Ectodermal cell (in vitro differentiated cells): ENCODE results near the gene BARX2. TPM values are rescaled to one million over a fixed set of nuclear protein-coding genes. Genes with fewer than 3 reads are reported as not detected.
"Not testable (repeated sequence)": the region's sequence is repeated elsewhere in the genome, so short reads cannot be mapped to it uniquely, and the experiment has no call there.

ENCODE experiments used
- H3K27ac ChIP-seq: 2 replicates; pipeline ENCODE4 v1.7.0; 2013; ENCODE audit warnings: mild to moderate bottlenecking, low read depth, low read length; ENCODE audit not compliant: insufficient read depth, poor library complexity, severe bottlenecking
- H3K27me3 ChIP-seq: 2 replicates; pipeline ENCODE4 v1.7.0; 2013; ENCODE audit warnings: mild to moderate bottlenecking, low read length; ENCODE audit not compliant: insufficient read depth, control insufficient read depth, poor library complexity, severe bottlenecking
- H3K36me3 ChIP-seq: one replicate; pipeline ENCODE4 v1.7.0; 2013; ENCODE audit warnings: low read length; ENCODE audit not compliant: control insufficient read depth, insufficient read depth
- H3K4me1 ChIP-seq: one replicate; pipeline ENCODE4 v1.7.0; 2013; ENCODE audit warnings: low read length; ENCODE audit not compliant: control insufficient read depth, insufficient read depth
- H3K4me3 ChIP-seq: 2 replicates; pipeline ENCODE4 v1.7.0; 2013; ENCODE audit warnings: low read depth, low read length, control low read depth; ENCODE audit not compliant: insufficient read depth
- H3K9me3 ChIP-seq: 2 replicates; pipeline ENCODE4 v1.7.0; 2013; ENCODE audit warnings: mild to moderate bottlenecking, low read length, moderate library complexity; ENCODE audit not compliant: control insufficient read depth
- WGBS, 2 experiments: methylation state at CpG; one replicate each; pipeline ENCODE4 v1.1.7; 2013; ENCODE audit warnings: missing lambda C conversion rate in 2 of 2; 5-methylcytosine and 5-hydroxymethylcytosine counted together
- polyA plus RNA-seq, 4 experiments: library from polyadenylated mRNA; stranded (reverse); fragments of 50-300 nt; gene quantifications; one replicate each; pipeline ENCODE4 v1.2.3, GENCODE V29; 2013

The BARX2 gene, protein sequence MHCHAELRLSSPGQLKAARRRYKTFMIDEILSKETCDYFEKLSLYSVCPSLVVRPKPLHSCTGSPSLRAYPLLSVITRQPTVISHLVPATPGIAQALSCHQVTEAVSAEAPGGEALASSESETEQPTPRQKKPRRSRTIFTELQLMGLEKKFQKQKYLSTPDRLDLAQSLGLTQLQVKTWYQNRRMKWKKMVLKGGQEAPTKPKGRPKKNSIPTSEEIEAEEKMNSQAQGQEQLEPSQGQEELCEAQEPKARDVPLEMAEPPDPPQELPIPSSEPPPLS
- polyA plus RNA-seq (2013, experiment 1 of 4): not detected
- polyA plus RNA-seq (2013, experiment 2 of 4): 0.11 TPM
- not detected for polyA plus RNA-seq (2013, experiment 3 of 4)
- polyA plus RNA-seq (2013, experiment 4 of 4): not detected

DNA sequence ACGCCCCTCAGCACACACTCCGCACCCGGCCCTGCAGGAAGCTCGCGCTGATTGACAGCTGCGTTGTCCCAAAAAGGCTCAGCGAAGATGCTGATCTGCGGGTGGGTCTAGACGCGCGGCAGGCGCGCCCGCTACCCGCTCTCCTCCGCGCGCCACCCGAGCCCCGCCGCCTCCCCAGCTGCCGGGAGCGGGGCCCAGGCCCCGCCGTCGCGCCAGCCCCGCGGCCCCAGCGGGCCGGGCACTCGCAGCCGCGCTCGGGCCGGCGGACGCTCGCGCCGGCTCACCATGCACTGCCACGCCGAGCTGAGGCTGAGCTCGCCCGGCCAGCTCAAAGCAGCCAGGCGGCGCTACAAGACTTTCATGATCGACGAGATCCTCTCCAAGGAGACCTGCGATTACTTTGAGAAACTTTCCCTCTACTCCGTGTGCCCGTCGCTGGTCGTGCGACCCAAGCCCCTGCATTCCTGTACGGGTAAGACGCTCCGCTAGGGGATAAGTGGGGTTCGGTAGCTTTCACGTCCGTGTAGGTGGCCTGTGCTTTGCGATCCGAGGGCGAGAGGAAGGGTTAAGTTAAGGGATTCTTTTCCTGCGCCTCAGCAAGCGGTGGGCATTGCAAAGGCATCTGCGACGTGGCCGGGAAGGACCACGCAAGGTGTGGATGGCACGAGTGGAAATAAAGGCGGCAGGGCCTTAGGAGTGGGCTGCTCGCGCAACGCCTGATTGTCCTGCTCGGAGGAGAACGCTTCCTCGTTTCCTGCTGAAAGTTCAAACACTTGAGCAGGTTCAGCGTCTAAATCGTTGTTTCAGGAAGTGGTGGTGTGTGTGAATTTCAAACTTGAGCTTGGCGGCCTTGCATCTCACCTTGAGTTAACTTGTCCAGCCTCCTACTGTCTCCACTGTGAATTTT lies at the start of gene BARX2:
Gene BARX2, plus strand, starts transcription at position 98 of the 907 bp plus-strand sequence. Its CDS starts 188 bp downstream, at position 286.
- no peak within 1 kb of the TSS for H3K27ac ChIP-seq
- H3K36me3 ChIP-seq: no peaks in the 10 kb centered on the region
- 2% methylated on average over 81 of the region's 81 CpGs for WGBS, 2 experiments
- H3K27me3 ChIP-seq: peaks cover 86% of the 10 kb centered on the region
- H3K4me1 ChIP-seq: peaks cover 13% of the 10 kb centered on the region
- H3K9me3 ChIP-seq: no peaks in the 10 kb centered on the region
- H3K4me3 ChIP-seq: peak within 1 kb of the TSS; percentile 31

DNA sequence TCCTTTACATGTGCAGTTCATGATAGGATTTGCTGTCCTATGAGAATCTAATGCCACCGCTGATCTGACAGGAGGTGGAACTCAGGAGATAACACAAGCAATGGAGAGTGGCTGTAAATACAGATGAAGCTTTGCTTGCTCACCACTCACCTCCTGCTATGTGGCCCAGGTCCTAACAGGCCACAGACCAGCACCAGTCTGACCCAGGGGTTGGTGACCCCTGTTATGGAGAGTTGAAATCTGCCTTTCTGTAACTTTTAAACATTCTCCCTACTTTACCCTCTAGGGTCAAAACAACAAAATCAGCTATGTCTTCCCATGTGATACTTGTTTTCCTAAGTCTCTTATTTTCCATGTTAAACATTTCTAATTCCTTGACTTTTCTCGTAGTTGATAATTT lies 48.7 kb upstream of the BARX2 start:
- H3K4me3 ChIP-seq: no peak overlapping the region
- no peak overlapping the region for H3K27ac ChIP-seq
- no peaks in the 10 kb centered on the region for H3K9me3 ChIP-seq
- 94 to 96% methylated on average over 1 of the region's 2 CpGs for WGBS, 2 experiments
- H3K36me3 ChIP-seq: no peaks in the 10 kb centered on the region
- no peaks in the 10 kb centered on the region for H3K4me1 ChIP-seq
- H3K27me3 ChIP-seq: no peaks in the 10 kb centered on the region

DNA sequence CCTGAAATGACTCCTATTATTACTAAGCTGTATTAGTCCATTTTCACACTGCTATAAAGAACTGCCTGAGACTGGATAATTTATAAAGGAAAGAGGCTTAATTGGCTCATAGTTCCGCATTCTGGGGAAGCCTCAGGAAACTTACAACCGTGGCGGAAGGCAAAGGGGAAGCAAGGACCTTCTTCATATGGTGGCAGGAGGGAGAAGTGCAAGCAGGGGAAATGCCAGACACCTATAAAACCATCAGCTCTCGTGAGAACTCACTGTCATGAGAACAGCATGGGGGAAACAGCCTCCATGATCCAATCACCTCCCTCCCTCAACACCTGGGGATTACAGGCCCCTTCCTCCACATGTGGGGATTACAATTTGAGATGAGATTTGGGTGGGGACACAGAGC lies 47.9 kb upstream of the BARX2 start:
- H3K9me3 ChIP-seq, H3K4me1 ChIP-seq, H3K36me3 ChIP-seq, H3K27me3 ChIP-seq, H3K4me3 ChIP-seq, H3K27ac ChIP-seq: not testable (repeated sequence)
- WGBS, 2 experiments: 74 to 80% methylated on average over 4 of the region's 4 CpGs

DNA sequence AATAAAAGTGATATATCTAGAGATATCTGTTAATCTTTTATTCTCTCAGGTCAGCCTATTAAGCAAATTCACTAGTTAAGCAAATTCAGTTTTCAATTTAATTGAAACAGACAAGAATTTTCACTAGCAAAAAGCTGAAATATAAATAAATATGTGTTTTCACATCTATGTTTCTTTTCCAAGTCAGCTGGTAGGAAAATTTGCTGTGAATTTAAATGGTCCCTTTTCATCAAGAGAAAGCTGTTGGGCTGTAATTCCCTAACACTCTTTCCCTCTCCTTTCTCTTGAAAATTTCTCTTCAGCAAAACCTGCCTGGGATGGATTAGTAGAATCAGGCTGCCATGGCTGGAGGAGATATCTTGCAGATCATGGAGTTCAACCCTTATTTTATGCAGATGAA lies 46.9 kb upstream of the BARX2 start:
- H3K4me3 ChIP-seq: no peak overlapping the region
- H3K9me3 ChIP-seq: no peaks in the 10 kb centered on the region
- H3K4me1 ChIP-seq: no peaks in the 10 kb centered on the region
- H3K27me3 ChIP-seq: no peaks in the 10 kb centered on the region
- no peak overlapping the region for H3K27ac ChIP-seq
- no peaks in the 10 kb centered on the region for H3K36me3 ChIP-seq

DNA sequence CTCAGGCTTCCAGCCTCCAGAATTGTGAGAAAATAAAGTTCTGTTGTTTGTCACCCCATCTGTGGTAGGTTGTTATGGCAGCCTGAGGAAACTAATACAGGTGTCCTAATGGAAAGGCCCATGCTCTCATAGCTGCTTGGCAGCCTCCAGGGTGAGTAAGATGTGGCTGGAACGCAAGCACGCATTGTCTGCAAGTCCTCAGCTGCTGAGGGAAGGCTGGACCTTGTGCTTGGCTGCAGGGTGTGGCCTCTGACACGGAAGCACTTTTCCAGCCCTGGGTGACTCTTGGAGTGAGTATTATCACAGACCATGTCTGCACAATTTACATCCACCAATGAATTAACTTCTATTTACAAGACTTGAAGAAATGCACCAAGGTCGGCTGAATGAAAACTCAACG lies 44.4 kb upstream of the BARX2 start:
- H3K27ac ChIP-seq: no peak overlapping the region
- no peaks in the 10 kb centered on the region for H3K9me3 ChIP-seq
- no peaks in the 10 kb centered on the region for H3K36me3 ChIP-seq
- H3K4me3 ChIP-seq: no peak overlapping the region
- 86 to 87% methylated on average over 3 to 4 of the region's 5 CpGs for WGBS, 2 experiments
- no peaks in the 10 kb centered on the region for H3K27me3 ChIP-seq
- H3K4me1 ChIP-seq: no peaks in the 10 kb centered on the region

DNA sequence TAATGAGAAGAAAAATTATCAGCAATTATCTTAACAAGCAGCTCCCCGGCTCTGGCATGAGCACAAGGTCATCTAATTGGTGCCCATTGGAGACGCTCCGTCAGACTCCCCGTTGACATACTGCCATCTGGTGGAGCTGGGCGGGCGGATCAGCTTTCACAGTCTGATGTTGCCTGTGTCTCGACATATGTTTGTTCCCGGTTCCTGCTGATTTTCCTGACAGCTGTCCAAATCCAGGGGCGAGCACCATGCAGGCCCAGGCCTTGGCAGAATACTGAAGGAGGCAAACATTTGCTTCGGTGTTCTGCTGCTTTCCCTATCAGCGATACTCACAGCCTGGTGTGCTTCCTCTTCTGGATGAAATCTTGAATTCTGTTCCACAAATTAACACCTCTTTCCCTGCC lies 43.8 kb upstream of the BARX2 start:
- H3K36me3 ChIP-seq: no peaks in the 10 kb centered on the region
- H3K4me1 ChIP-seq: no peaks in the 10 kb centered on the region
- 14 to 16% methylated on average over 11 of the region's 11 CpGs for WGBS, 2 experiments
- H3K4me3 ChIP-seq: no peak overlapping the region
- H3K9me3 ChIP-seq: no peaks in the 10 kb centered on the region
- H3K27ac ChIP-seq: no peak overlapping the region
- no peaks in the 10 kb centered on the region for H3K27me3 ChIP-seq

- Histone ChIP-seq H3K27me3 (no peaks in the 10 kb centered on the region), H3K36me3 (no peaks in the 10 kb centered on the region), H3K4me1 (no peaks in the 10 kb centered on the region), H3K27ac (no peak overlapping the region), H3K9me3 (no peaks in the 10 kb centered on the region), H3K4me3 (no peak overlapping the region)
Observed at GRCh38 chr11:129333873-129334272, 41.8 kb upstream of the BARX2 start.

GRCh38 chr11:129344301-129344940 lies 31.2 kb upstream of the BARX2 start:
- H3K4me1 ChIP-seq, H3K4me3 ChIP-seq, H3K36me3 ChIP-seq, H3K9me3 ChIP-seq, H3K27ac ChIP-seq, H3K27me3 ChIP-seq: not testable (repeated sequence)
- 56 to 60% methylated on average over 23 of the region's 23 CpGs for WGBS, 2 experiments

DNA sequence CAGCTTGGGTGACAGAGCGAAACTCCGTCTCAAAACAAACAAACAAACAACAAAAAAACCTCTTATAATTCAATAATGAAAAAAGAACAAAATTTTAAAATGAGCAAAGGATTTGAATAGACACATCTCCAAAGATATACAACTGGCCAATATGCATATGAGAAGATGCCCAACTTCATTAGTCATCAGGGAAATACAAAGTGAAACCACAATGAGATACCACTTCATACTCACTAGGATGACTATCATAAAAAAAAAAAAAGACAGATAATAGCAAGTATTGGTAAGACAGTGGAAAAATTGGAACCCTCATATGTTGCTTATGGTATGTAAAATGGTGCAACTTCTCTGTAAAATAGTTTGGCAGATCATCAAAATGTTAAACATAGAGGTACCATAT lies 28.7 kb upstream of the BARX2 start:
- no peaks in the 10 kb centered on the region for H3K4me1 ChIP-seq
- no peaks in the 10 kb centered on the region for H3K9me3 ChIP-seq
- H3K4me3 ChIP-seq: no peak overlapping the region
- WGBS, 2 experiments: 90% methylated on average over 2 of the region's 2 CpGs; no CpG with 5 or more reads in 1 of the 2 experiments
- H3K36me3 ChIP-seq: no peaks in the 10 kb centered on the region
- no peaks in the 10 kb centered on the region for H3K27me3 ChIP-seq
- no peak overlapping the region for H3K27ac ChIP-seq

DNA sequence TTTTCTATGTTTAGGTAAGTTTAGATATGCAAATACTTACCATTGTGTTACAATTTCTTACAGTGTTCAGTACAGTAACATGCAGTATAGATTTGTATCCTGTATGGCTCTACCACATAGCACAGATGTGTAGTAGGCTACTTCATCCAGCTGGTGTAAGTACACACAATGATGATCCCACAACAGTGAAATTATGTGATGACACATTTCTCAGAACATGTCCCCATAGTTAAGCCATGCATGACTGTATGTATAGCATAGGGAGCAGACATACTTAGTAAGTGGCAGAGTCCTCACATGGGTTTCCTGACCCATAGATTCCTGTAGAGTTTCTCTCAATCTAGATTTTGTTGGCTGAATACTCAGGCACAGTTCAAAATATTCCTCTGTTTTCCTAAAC lies 26.8 kb upstream of the BARX2 start:
- no peaks in the 10 kb centered on the region for H3K27me3 ChIP-seq
- H3K9me3 ChIP-seq: no peaks in the 10 kb centered on the region
- no peak overlapping the region for H3K27ac ChIP-seq
- H3K4me3 ChIP-seq: no peak overlapping the region
- H3K4me1 ChIP-seq: no peaks in the 10 kb centered on the region
- no peaks in the 10 kb centered on the region for H3K36me3 ChIP-seq
